H9 (cell line): Measurements from ENCODE around the gene AFG1L. TPM values are rescaled to one million over a fixed set of nuclear protein-coding genes. Genes with fewer than 3 reads are reported as not detected.

Source experiments
- DNase-seq: peaks from one replicate; pipeline ENCODE4 v3.0.0-alpha.2; 2017
- H2AFZ ChIP-seq: one replicate; pipeline ENCODE4 v1.6.1; 2013; ENCODE audit warnings: mild to moderate bottlenecking, low read length, control low read depth, moderate library complexity
- H2AK5ac ChIP-seq: 2 replicates; pipeline ENCODE4 v1.6.1; 2013; ENCODE audit warnings: low read length, control low read depth, mixed read lengths; ENCODE audit not compliant: insufficient read length
- H2BK120ac ChIP-seq: one replicate; pipeline ENCODE4 v1.6.1; 2013; ENCODE audit warnings: low read depth, mild to moderate bottlenecking, low read length, control low read depth, inconsistent platforms; ENCODE audit not compliant: poor library complexity, severe bottlenecking
- H2BK12ac ChIP-seq: 2 replicates; pipeline ENCODE4 v1.6.1; 2013; ENCODE audit warnings: low read length, control low read depth, mixed read lengths, low read depth; ENCODE audit not compliant: insufficient read length
- H2BK15ac ChIP-seq: 2 replicates; pipeline ENCODE4 v1.6.1; 2013; ENCODE audit warnings: low read depth, low read length, control low read depth
- H2BK20ac ChIP-seq: one replicate; pipeline ENCODE4 v1.6.1; 2013; ENCODE audit warnings: low read depth, mild to moderate bottlenecking, low read length, control low read depth, inconsistent platforms; ENCODE audit not compliant: poor library complexity, severe bottlenecking
- H2BK5ac ChIP-seq: 2 replicates; pipeline ENCODE4 v1.6.1; 2013; ENCODE audit warnings: low read length, control low read depth, mixed read lengths; ENCODE audit not compliant: insufficient read length
- H3K14ac ChIP-seq: 2 replicates; pipeline ENCODE4 v1.6.1; 2013; ENCODE audit warnings: low read length, control low read depth; ENCODE audit not compliant: insufficient read depth
- H3K18ac ChIP-seq: 2 replicates; pipeline ENCODE4 v1.6.1; 2013; ENCODE audit warnings: low read depth, mild to moderate bottlenecking, mixed read lengths, low read length, control low read depth; ENCODE audit not compliant: insufficient read length
- H3K23ac ChIP-seq: 2 replicates; pipeline ENCODE4 v1.6.1; 2013; ENCODE audit warnings: low read length, control low read depth, mixed read lengths, low read depth; ENCODE audit not compliant: insufficient read length
- H3K23me2 ChIP-seq: 2 replicates; pipeline ENCODE4 v1.6.1; 2013; ENCODE audit warnings: low read depth, mild to moderate bottlenecking, mixed read lengths, low read length, control low read depth; ENCODE audit not compliant: insufficient read length, poor library complexity, severe bottlenecking
- H3K27ac ChIP-seq: 2 replicates; pipeline ENCODE4 v1.5.1; 2013; ENCODE audit warnings: low read length, control low read depth, mixed read lengths, low read depth; ENCODE audit not compliant: insufficient read length
- H3K27me3 ChIP-seq: 2 replicates; pipeline ENCODE4 v1.6.1; 2013; ENCODE audit warnings: low read length, control low read depth, inconsistent platforms; ENCODE audit not compliant: insufficient read depth
- H3K4ac ChIP-seq: 2 replicates; pipeline ENCODE4 v1.6.1; 2013; ENCODE audit warnings: low read depth, mild to moderate bottlenecking, control low read depth, inconsistent platforms, low read length, moderate library complexity
- H3K4me1 ChIP-seq: 2 replicates; pipeline ENCODE4 v1.6.1; 2013; ENCODE audit warnings: low read length, control low read depth, inconsistent platforms; ENCODE audit not compliant: insufficient read depth
- H3K4me2 ChIP-seq: 2 replicates; pipeline ENCODE4 v1.6.1; 2013; ENCODE audit warnings: low read length, control low read depth, mixed read lengths; ENCODE audit not compliant: insufficient read length, insufficient read depth
- H3K56ac ChIP-seq: 2 replicates; pipeline ENCODE4 v1.6.1; 2013; ENCODE audit warnings: low read depth, mild to moderate bottlenecking, mixed read lengths, low read length, control low read depth; ENCODE audit not compliant: insufficient read length
- H3K79me1 ChIP-seq: 2 replicates; pipeline ENCODE4 v1.6.1; 2013; ENCODE audit warnings: low read depth, mild to moderate bottlenecking, moderate library complexity, low read length, control low read depth, inconsistent platforms; ENCODE audit not compliant: insufficient read depth, poor library complexity, severe bottlenecking
- H3K79me2 ChIP-seq: 2 replicates; pipeline ENCODE4 v1.6.1; 2013; ENCODE audit warnings: low read length, control low read depth, inconsistent platforms; ENCODE audit not compliant: insufficient read depth
- H3K9ac ChIP-seq: 2 replicates; pipeline ENCODE4 v1.6.1; 2013; ENCODE audit warnings: low read length, control low read depth, mixed read lengths; ENCODE audit not compliant: insufficient read length; ENCODE audit errors: extremely low read depth
- H3K9me3 ChIP-seq: one replicate; pipeline ENCODE4 v1.6.1; 2013; ENCODE audit warnings: low read depth, low read length, inconsistent platforms; ENCODE audit not compliant: control insufficient read depth
- H3T11ph ChIP-seq: one replicate; pipeline ENCODE4 v1.6.1; 2013; ENCODE audit warnings: mild to moderate bottlenecking, low read length, control low read depth, inconsistent platforms
- H4K20me1 ChIP-seq: one replicate; pipeline ENCODE4 v1.6.1; 2013; ENCODE audit not compliant: control insufficient read depth, insufficient read length, insufficient read depth
- H4K5ac ChIP-seq: 2 replicates; pipeline ENCODE4 v1.6.1; 2013; ENCODE audit warnings: low read depth, mild to moderate bottlenecking, mixed read lengths, low read length, control low read depth; ENCODE audit not compliant: insufficient read length
- H4K8ac ChIP-seq: replicated peaks from 2 replicates; pipeline ENCODE4 v1.6.1; 2013; ENCODE audit warnings: low read length, control low read depth, mixed read lengths, low read depth; ENCODE audit not compliant: insufficient read length
- H4K91ac ChIP-seq: 2 replicates; pipeline ENCODE4 v1.6.1; 2013; ENCODE audit warnings: low read depth, mild to moderate bottlenecking, moderate library complexity, mixed read lengths, low read length, control low read depth; ENCODE audit not compliant: insufficient read length
- H3K27ac Mint-ChIP-seq, 3 experiments: 2 replicates in 2 of 3; 3 replicates in 1 of 3; pipeline ENCODE4 v1.8.0; 2020 to 2021; ENCODE audit warnings: mixed read lengths in 3 of 3, mild to moderate bottlenecking in 1 of 3, moderate library complexity in 1 of 3
- H3K27me3 Mint-ChIP-seq: 2 replicates; pipeline ENCODE4 v1.8.0; 2021; ENCODE audit warnings: low read depth, mild to moderate bottlenecking, moderate library complexity, mixed read lengths
- H3K36me3 Mint-ChIP-seq, 3 experiments: 2 replicates in 2 of 3; 3 replicates in 1 of 3; pipeline ENCODE4 v1.8.0; 2020 to 2021; ENCODE audit warnings: low read depth in 3 of 3, mixed read lengths in 3 of 3; ENCODE audit not compliant: insufficient read depth in 1 of 3
- H3K4me1 Mint-ChIP-seq, 2 experiments: 2 replicates each; pipeline ENCODE4 v1.8.0; 2020; ENCODE audit warnings: mixed read lengths in 2 of 2
- H3K4me3 Mint-ChIP-seq, 2 experiments: 2 replicates in 1 of 2; 3 replicates in 1 of 2; pipeline ENCODE4 v1.8.0; 2020 to 2021; ENCODE audit warnings: mild to moderate bottlenecking in 2 of 2, mixed read lengths in 2 of 2, moderate library complexity in 1 of 2
- H3K9me3 Mint-ChIP-seq, 2 experiments: 2 replicates in 1 of 2; 3 replicates in 1 of 2; pipeline ENCODE4 v1.8.0; 2020; ENCODE audit warnings: mild to moderate bottlenecking in 2 of 2, mixed read lengths in 2 of 2, moderate library complexity in 1 of 2
- WGBS: extraction: QIAGEN DNeasy Blood & Tissue Kit; methylation state at CpG from one replicate; pipeline ENCODE4 v1.1.7; 2013; ENCODE audit warnings: missing lambda C conversion rate, low lambda C conversion rate, mixed read lengths; ENCODE audit not compliant: insufficient read length; ENCODE audit errors: extremely low coverage; 5-methylcytosine and 5-hydroxymethylcytosine counted together
- total RNA-seq: library from RNA; stranded (reverse); gene quantifications from 2 replicates; pipeline ENCODE4 v1.2.1, GENCODE V29; 2021
- TF ChIP-seq, protein P1 (sequence below): fragments of 200-600 bp; sonication (generic); conservative IDR thresholded peaks from 3 replicates; pipeline ENCODE4 v1.8.0; 2021; ENCODE audit warnings: antibody characterized with exemption, mild to moderate bottlenecking

Gene AFG1L
- total RNA-seq, 1 experiment from 2014 or later, result 4.7 TPM

DNA sequence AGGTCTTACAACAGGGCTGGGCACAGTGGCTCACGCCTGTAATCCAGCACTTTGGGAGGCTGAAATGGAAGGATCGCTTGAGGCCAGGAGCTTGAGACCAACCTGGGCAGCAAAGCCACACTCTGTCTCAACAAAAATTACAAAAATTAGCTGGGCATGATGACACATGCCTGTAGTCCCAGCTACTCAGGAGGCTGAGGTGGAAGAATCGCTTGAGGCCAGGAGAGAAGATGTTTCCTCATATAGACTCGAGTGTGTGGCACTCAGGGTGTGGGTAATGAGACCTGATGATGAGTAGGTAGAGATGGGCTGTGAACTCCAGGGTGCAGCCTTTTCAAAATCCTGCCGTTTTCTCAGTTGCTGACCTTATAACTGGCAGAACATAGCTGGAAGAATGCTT is 140.5 kb downstream of the AFG1L start:
- Mint-ChIP-seq H3K4me1 (no peaks in the 10 kb centered on the region), H3K9me3 (no peaks in the 10 kb centered on the region), H3K27ac (peak overlapping the region in 1 of 3 experiments; percentile 30; a peak in 1 of 7 replicates), H3K4me3 (no peak overlapping the region), H3K36me3 (no peaks in the 10 kb centered on the region), H3K27me3 (no peaks in the 10 kb centered on the region; the same call in 1 of the 2 replicates)
- H3K4me1 ChIP-seq, result no peaks in the 10 kb centered on the region
- H3K56ac ChIP-seq, result no peak overlapping the region
- no peaks in the 10 kb centered on the region for H3K79me1 ChIP-seq
- H3K18ac ChIP-seq, result no peak overlapping the region
- H4K91ac ChIP-seq, result no peak overlapping the region
- H2BK12ac ChIP-seq, result no peak overlapping the region
- H3K79me2 ChIP-seq, result no peaks in the 10 kb centered on the region
- H3K23ac ChIP-seq, result no peak overlapping the region
- no peak overlapping the region for H3K4me2 ChIP-seq
- H3K27ac ChIP-seq, result no peak overlapping the region
- H4K8ac ChIP-seq, result no peak overlapping the region
- H3K14ac ChIP-seq, result no peak overlapping the region
- no peak overlapping the region for H3K9ac ChIP-seq
- no CpG with 5 or more reads among the region's 5 CpGs for WGBS
- H2AK5ac ChIP-seq, result no peak overlapping the region
- no peaks in the 10 kb centered on the region for H4K20me1 ChIP-seq
- H2BK15ac ChIP-seq, result no peak overlapping the region
- no peaks in the 10 kb centered on the region for H3K9me3 ChIP-seq
- H3K27me3 ChIP-seq, result no peaks in the 10 kb centered on the region
- no peak overlapping the region for H3K4ac ChIP-seq
- DNase-seq, result no peak
- H4K5ac ChIP-seq, result no peak overlapping the region
- no peak overlapping the region for H2AFZ ChIP-seq
- H2BK120ac ChIP-seq, result no peak overlapping the region
- TF ChIP-seq, protein P1, sequence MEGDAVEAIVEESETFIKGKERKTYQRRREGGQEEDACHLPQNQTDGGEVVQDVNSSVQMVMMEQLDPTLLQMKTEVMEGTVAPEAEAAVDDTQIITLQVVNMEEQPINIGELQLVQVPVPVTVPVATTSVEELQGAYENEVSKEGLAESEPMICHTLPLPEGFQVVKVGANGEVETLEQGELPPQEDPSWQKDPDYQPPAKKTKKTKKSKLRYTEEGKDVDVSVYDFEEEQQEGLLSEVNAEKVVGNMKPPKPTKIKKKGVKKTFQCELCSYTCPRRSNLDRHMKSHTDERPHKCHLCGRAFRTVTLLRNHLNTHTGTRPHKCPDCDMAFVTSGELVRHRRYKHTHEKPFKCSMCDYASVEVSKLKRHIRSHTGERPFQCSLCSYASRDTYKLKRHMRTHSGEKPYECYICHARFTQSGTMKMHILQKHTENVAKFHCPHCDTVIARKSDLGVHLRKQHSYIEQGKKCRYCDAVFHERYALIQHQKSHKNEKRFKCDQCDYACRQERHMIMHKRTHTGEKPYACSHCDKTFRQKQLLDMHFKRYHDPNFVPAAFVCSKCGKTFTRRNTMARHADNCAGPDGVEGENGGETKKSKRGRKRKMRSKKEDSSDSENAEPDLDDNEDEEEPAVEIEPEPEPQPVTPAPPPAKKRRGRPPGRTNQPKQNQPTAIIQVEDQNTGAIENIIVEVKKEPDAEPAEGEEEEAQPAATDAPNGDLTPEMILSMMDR, result no peak
- no peak overlapping the region for H2BK5ac ChIP-seq
- no peak overlapping the region for H2BK20ac ChIP-seq
- H3K23me2 ChIP-seq, result no peaks in the 10 kb centered on the region
- H3T11ph ChIP-seq, result no peak overlapping the region
